PC-3 (cell line): ENCODE data around the gene NDUFS5. TPM values are rescaled to one million over a fixed set of nuclear protein-coding genes. Genes with fewer than 3 reads are reported as not detected.

Experiments
- ATAC-seq: fragments of 200-7000 bp; cut with Tn5 transposase; 2 replicates; pipeline ENCODE4 v1.9.1; 2020; ENCODE audit warnings: mild to moderate bottlenecking, moderate library complexity
- BruUV-seq: library from RNA; stranded (reverse); fragments of 400-500 nt; replicated peaks from 2 replicates; lab custom pipeline; 2021; lab: Mats Ljungman, UMichigan
- CTCF ChIA-PET: fragments of 300-600 bp; sonication (Branson Sonifier 250); formaldehyde crosslinking; loops from one replicate; lab custom pipeline; 2022; ENCODE audit warnings: antibody characterized with exemption; lab: Charles Lee
- POLR2A ChIA-PET: fragments of 300-600 bp; sonication (Branson Sonifier 250); formaldehyde crosslinking; loops from one replicate; lab custom pipeline; 2022; ENCODE audit warnings: antibody characterized with exemption; ENCODE audit not compliant: unreplicated experiment; lab: Charles Lee
- DNase-seq: peaks from one replicate; pipeline ENCODE4 v3.0.0-alpha.2; 2015
- H2AFZ ChIP-seq: fragments of 300-600 bp; sonication (generic); 2 replicates; pipeline ENCODE4 v1.6.0; 2016; ENCODE audit warnings: antibody characterized with exemption, low read length
- H3F3A ChIP-seq: fragments of 300-600 bp; sonication (generic); one replicate; pipeline ENCODE4 v1.6.0; 2017; ENCODE audit warnings: antibody characterized with exemption, low read length, control low read depth, mild to moderate bottlenecking; ENCODE audit not compliant: unreplicated experiment
- H3K27ac ChIP-seq: fragments of 300-600 bp; sonication (generic); 2 replicates; pipeline ENCODE4 v1.5.1; 2016; ENCODE audit warnings: mild to moderate bottlenecking, low read length
- H3K27me3 ChIP-seq: fragments of 300-600 bp; sonication (generic); 2 replicates; pipeline ENCODE4 v1.6.1; 2016; ENCODE audit warnings: low read length, mixed read lengths
- H3K36me3 ChIP-seq: fragments of 300-600 bp; sonication (generic); 2 replicates; pipeline ENCODE4 v1.6.1; 2016; ENCODE audit warnings: low read depth, mixed run types, low read length, mixed read lengths
- H3K4me1 ChIP-seq: fragments of 300-600 bp; sonication (generic); 2 replicates; pipeline ENCODE4 v1.5.1; 2016; ENCODE audit warnings: low read length; ENCODE audit not compliant: insufficient read depth
- H3K4me2 ChIP-seq: fragments of 300-600 bp; sonication (generic); 2 replicates; pipeline ENCODE4 v1.6.0; 2016; ENCODE audit warnings: low read length
- H3K4me3 ChIP-seq: fragments of 300-600 bp; sonication (generic); 2 replicates; pipeline ENCODE4 v1.5.1; 2016; ENCODE audit warnings: mild to moderate bottlenecking, low read length, mixed read lengths
- H3K79me2 ChIP-seq: fragments of 300-600 bp; sonication (generic); 2 replicates; pipeline ENCODE4 v1.6.1; 2017; ENCODE audit warnings: low read length, mixed read lengths
- H3K9ac ChIP-seq: fragments of 300-600 bp; sonication (generic); 2 replicates; pipeline ENCODE4 v1.6.0; 2016; ENCODE audit warnings: mild to moderate bottlenecking, low read length
- H3K9me2 ChIP-seq: fragments of 300-600 bp; sonication (generic); replicated peaks from 2 replicates; pipeline ENCODE4 v1.6.1; 2016; ENCODE audit warnings: mixed run types, low read length, mixed read lengths
- H3K9me3 ChIP-seq: fragments of 300-600 bp; sonication (generic); 2 replicates; pipeline ENCODE4 v1.6.1; 2016; ENCODE audit warnings: low read length, mixed read lengths
- H4K20me1 ChIP-seq: fragments of 300-600 bp; sonication (generic); 2 replicates; pipeline ENCODE4 v1.6.1; 2016; ENCODE audit warnings: low read length, mixed read lengths
- CTCF ChIP-seq: fragments of 300-600 bp; sonication (generic); conservative IDR thresholded peaks from 2 replicates; pipeline ENCODE4 v1.5.1; 2017; ENCODE audit warnings: antibody characterized with exemption, low read depth, mild to moderate bottlenecking, low read length
- EZH2 ChIP-seq: fragments of 300-600 bp; sonication (generic); IDR thresholded peaks from one replicate; pipeline ENCODE4 v1.6.1; 2017; ENCODE audit warnings: antibody characterized with exemption, mild to moderate bottlenecking, low read length; ENCODE audit not compliant: unreplicated experiment
- EZH2phosphoT487 ChIP-seq: fragments of 300-600 bp; sonication (generic); IDR thresholded peaks from 2 replicates; pipeline ENCODE4 v1.6.1; 2018; ENCODE audit warnings: mild to moderate bottlenecking, antibody characterized with exemption, low read length, borderline replicate concordance
- intact Hi-C: fragments of 100-400 bp; cut with micrococcal nuclease; formaldehyde crosslinking; loops from 2 replicates; pipeline ENCODE4 v1.9.0; 2023
- total RNA-seq: library from RNA; depleted of rRNA; stranded (reverse); fragments of >200 nt; gene quantifications from 2 replicates; pipeline ENCODE4 v1.2.3, GENCODE V29; 2014

The NDUFS5 gene
- total RNA-seq, 1 experiment from 2014 or later, result 864 TPM

GRCh38 chr1:39080269-39080826 lies 54.2 kb downstream of the NDUFS5 start:
- peaks cover 7% of the 10 kb centered on the region; the same call in 1 of the 2 replicates for H3K27me3 ChIP-seq
- H3K4me1 ChIP-seq, result peaks cover 5% of the 10 kb centered on the region; the same call in 1 of the 2 replicates
- ATAC-seq, result no peak
- H2AFZ ChIP-seq, result no peak overlapping the region
- H3K27ac ChIP-seq, result no peak overlapping the region
- intact Hi-C loops, result no loop called here
- H3K36me3 ChIP-seq, result no peaks in the 10 kb centered on the region
- no peak overlapping the region for H3K9ac ChIP-seq
- no peaks in the 10 kb centered on the region for H3K9me3 ChIP-seq
- H3K4me2 ChIP-seq, result no peak overlapping the region
- ChIA-PET POLR2A (no interaction called here), CTCF (interaction anchor here (0.7 kb wide), 1 partner anchor 298 kb away, joined by 5 read pairs; no protein-coding TSS in a partner anchor)
- TF ChIP-seq CTCF (no peak), EZH2phosphoT487 (no peak), EZH2 (no peak)
- no TSS peak for BruUV-seq
- DNase-seq, result no peak
- no peaks in the 10 kb centered on the region for H3K9me2 ChIP-seq
- H3F3A ChIP-seq, result no peaks in the 10 kb centered on the region
- H4K20me1 ChIP-seq, result no peaks in the 10 kb centered on the region
- no peaks in the 10 kb centered on the region for H3K79me2 ChIP-seq
- no peak overlapping the region for H3K4me3 ChIP-seq

GRCh38 chr1:39080831-39081270 lies 54.7 kb downstream of the NDUFS5 start:
- no peak for ATAC-seq

More at GRCh38 chr1:39080831-39081270, 54.7 kb downstream of the NDUFS5 start:
- ChIA-PET POLR2A (no interaction called here), CTCF (interaction anchor here (0.7 kb wide), 1 partner anchor 298 kb away, joined by 5 read pairs; no protein-coding TSS in a partner anchor)
- TF ChIP-seq EZH2phosphoT487, result no peak
- no peak for TF ChIP-seq CTCF
- TF ChIP-seq EZH2, result no peak
- Histone ChIP-seq H3K27ac (no peak overlapping the region), H4K20me1 (no peaks in the 10 kb centered on the region), H3K4me2 (no peak overlapping the region), H3K4me3 (no peak overlapping the region), H3K27me3 (peaks cover 7% of the 10 kb centered on the region; the same call in 1 of the 2 replicates), H3K79me2 (no peaks in the 10 kb centered on the region), H3F3A (no peaks in the 10 kb centered on the region), H3K4me1 (peaks cover 5% of the 10 kb centered on the region; the same call in 1 of the 2 replicates), H3K9me3 (no peaks in the 10 kb centered on the region), H3K9me2 (no peaks in the 10 kb centered on the region), H2AFZ (no peak overlapping the region), H3K9ac (no peak overlapping the region), H3K36me3 (no peaks in the 10 kb centered on the region)
- intact Hi-C loops, result no loop called here
- no peak for DNase-seq
- BruUV-seq, result no TSS peak
